HG03196 (cell line): ENCODE results near the gene CD19.
"Not testable (repeated sequence)": the region's sequence is repeated elsewhere in the genome, so short reads cannot be mapped to it uniquely, and the experiment has no call there.

Experiments
- ATAC-seq: cut with Tn5 transposase; IDR thresholded peaks from one replicate; pipeline ENCODE4 v1.9.1; 2021; ENCODE audit not compliant: unreplicated experiment

The CD19 gene

GRCh38 chr16:28905800-28906372, 25.9 kb upstream of the CD19 start:
- no peak for ATAC-seq

GRCh38 chr16:28910086-28911031, 21.4 kb upstream of the CD19 start:
- no peak for ATAC-seq

GRCh38 chr16:28912558-28912957, 19.2 kb upstream of the CD19 start:
- no peak for ATAC-seq

- no peak for ATAC-seq
Observed at GRCh38 chr16:28913946-28914724, 17.6 kb upstream of the CD19 start.

DNA sequence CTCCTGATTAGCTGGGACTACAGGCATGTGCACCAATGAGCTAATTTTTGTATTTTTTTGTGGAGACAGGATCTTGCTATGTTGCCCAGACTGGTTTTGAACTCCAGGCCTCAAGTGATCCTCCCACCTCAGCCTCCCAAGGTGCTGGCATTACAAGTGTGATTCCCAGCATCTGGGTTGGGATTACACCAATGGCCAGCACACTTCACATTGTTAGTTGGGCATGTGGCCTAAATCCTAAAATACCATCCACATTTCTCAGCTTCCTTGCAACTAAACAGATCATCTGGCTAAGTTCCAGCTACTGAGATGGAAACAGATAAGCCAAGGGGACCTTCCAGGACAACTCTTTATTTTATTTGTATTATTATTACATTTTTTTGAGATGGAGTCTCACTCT, 16.6 kb upstream of the CD19 start:
- ATAC-seq = no peak

DNA sequence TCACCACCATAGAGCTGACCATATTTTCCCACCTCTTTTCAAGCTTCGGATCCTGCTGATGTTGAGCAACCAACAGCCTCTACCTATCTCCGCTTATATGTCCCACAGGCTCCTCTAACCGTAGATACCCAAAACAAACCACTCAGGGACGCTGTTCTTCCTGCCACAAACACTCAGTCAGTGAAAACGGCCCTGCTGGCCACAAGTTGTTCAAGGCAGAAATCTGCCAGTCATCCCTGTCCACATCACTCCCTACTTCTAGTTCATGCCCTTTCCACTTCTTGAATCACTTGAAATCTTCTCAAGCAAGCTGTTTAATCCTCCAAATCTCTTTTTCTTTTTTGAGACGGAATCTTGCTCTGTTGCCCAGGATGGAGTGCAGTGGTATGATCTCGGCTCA, 14.7 kb upstream of the CD19 start:
- no peak for ATAC-seq

GRCh38 chr16:28918698-28919097, 13.1 kb upstream of the CD19 start:
- ATAC-seq = no peak

DNA sequence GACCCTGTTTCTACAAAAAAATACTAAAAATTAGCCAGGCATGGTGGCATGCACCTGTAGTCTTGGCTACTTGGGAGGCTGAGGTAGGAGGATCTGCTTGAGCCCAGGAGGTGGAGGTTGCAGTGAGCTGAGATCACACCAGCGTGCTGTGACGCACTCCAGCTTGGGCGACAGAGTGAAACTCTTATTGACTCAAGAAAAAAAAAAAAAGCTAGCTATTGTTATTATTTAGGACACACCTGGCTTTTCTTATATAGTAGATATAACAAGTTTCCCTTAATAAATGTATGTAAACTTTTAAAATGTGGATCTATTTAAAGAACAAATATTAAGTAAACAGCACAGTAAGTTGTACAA, 8.6 kb upstream of the CD19 start:
- ATAC-seq = no peak

DNA sequence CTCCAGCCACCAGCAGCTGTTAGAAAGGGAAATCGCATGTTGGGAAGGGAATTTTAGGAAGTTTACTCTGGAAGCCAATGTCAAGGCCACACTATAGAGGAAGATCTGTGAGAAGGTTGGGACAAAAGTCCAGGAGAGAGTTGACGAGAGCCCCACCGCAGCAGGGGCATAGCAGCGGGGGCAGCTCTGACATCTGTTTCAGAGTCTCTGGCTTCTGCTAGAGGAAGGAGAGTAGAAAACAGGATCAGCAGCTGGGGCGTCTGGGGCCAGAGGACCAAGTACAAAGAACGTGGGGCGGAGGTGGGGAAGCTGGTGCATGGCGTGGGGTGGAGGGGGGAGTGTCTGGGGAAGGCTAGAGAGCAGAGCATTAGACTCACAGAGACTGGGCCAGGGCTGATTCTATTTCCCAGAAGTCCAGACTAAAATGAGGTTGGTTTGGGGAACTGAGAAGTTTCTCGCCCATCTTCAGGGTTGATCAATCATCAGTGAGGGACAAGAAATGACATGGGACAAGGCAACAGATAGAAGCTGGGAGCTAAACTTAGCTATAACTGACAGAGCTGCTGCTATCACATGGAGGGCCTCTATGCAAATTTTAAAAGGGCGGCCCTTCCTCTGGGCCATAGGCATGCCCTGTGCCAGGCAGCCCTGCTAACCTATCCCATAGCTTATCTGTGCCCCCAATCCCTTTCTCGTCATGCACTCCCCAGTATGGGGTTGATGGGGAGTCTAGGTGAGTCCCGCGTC, 7.9 kb upstream of the CD19 start:
- peak; percentile 50 for ATAC-seq

- peak; percentile 4 for ATAC-seq
Observed at GRCh38 chr16:28924399-28924761, 7.4 kb upstream of the CD19 start.

DNA sequence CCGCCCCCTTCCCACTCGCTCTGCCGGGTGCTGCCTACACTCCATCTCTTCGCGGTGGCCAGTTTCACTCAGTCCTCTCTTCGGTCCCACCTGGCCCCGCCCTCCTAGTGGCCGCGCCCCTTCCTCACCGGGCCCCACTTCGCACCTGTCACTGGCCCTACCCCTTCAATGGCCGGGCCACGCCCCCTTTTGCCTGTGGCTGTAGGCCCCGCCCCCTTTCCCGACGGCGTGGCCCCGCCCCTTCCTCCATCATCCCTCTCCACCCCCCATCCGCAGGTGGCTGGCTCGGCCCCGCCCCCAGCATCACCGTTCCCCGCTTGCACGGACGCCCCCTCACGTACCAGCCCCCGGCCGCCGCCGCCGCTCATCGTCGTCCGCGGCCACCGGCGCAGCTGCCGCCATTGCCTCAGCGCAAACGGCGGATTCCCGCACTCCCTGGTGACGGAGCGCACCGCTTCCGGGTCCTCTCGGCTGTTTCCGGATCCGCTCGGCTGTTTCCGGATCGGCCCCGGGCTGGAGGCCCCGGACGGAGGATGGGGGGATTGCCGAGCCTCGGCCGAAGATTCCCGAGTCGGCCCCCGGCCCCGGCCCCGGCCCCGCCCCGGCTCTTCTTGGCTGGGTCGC, 6.9 kb upstream of the CD19 start, which contains the start of gene RABEP2:
RABEP2 (minus strand) TSS at position 477 of the 624 bp plus-strand sequence; CDS start at position 402, 75 bp downstream.
- peak; percentile 61 for ATAC-seq

DNA sequence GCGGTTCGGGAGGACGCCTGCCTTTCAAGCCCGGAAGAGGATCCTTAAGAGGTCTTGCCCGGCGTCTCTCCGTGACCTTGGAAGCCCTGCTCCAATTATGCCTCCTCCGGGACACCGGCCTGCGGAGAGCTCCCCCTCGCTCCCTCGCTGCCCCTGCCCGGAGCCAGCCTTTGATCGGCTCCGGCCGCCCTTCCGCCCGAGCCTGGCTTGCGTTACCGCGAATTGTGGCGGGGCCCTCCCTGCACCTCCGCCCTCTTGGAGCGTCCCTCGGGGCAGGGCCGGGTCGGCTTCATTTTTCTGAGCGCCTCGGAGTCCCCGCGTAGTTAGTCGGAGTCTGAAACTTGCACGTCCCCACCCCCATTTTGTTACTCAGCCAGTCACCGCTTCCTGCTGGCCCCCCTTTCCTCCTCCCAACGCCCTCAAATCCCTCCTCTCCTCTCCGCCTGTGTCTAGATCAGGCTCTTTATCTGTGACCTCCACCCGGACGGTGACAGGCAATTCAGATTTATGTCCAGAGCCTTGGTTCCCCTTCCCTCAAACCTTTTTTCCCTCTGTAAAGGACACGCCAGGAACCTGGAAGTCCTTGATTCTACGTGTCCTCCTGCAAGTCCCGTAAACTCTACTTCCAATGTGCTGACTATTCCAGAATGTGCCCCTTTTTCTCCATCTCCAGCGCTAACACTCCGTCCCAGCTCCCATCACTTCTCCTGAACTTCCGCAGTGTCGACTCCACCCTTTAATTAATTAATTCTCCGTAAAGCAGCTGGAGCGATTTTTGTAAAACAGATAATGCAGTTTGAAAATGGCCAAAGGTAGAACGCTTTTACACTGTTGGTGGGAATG, 6.2 kb upstream of the CD19 start:
- peak; percentile 34 for ATAC-seq

GRCh38 chr16:28926284-28926683, 5.5 kb upstream of the CD19 start:
- ATAC-seq = not testable (repeated sequence)

- ATAC-seq = no peak
Observed at GRCh38 chr16:28927815-28928214, 4.0 kb upstream of the CD19 start.

DNA sequence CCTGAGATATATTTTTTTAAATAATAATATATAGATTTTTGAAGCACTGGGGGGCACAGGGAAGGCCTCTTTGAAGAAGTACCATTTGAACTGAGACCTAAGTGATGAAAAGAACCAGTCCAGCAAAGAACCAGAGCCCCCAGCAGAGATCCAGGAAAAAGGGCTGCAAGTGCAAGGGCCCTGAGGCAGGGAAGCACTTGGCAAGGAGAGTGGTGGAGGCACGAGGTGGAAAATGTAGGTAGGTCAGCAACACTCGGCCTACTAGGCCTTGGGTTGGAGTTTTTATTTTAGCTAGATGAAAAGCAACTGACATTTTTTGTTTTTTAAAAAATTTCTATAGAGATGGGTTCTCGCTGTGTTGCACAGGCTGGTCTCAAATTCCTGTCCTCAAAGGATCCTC, 1.6 kb upstream of the CD19 start:
- ATAC-seq = no peak

- ATAC-seq = peak; percentile 64
Observed at GRCh38 chr16:28930652-28931051, 1.1 kb upstream of the CD19 start.

DNA sequence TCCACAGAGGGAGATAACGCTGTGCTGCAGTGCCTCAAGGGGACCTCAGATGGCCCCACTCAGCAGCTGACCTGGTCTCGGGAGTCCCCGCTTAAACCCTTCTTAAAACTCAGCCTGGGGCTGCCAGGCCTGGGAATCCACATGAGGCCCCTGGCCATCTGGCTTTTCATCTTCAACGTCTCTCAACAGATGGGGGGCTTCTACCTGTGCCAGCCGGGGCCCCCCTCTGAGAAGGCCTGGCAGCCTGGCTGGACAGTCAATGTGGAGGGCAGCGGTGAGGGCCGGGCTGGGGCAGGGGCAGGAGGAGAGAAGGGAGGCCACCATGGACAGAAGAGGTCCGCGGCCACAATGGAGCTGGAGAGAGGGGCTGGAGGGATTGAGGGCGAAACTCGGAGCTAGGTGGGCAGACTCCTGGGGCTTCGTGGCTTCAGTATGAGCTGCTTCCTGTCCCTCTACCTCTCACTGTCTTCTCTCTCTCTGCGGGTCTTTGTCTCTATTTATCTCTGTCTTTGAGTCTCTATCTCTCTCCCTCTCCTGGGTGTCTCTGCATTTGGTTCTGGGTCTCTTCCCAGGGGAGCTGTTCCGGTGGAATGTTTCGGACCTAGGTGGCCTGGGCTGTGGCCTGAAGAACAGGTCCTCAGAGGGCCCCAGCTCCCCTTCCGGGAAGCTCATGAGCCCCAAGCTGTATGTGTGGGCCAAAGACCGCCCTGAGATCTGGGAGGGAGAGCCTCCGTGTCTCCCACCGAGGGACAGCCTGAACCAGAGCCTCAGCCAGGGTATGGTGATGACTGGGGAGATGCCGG, 769 bp downstream of the CD19 start:
- ATAC-seq = no peak

DNA sequence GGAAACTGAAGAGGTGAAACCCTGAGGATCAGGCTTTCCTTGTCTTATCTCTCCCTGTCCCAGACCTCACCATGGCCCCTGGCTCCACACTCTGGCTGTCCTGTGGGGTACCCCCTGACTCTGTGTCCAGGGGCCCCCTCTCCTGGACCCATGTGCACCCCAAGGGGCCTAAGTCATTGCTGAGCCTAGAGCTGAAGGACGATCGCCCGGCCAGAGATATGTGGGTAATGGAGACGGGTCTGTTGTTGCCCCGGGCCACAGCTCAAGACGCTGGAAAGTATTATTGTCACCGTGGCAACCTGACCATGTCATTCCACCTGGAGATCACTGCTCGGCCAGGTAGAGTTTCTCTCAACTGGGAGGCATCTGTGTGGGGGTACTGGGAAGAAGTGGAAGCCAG, 1.4 kb downstream of the CD19 start:
- no peak for ATAC-seq

DNA sequence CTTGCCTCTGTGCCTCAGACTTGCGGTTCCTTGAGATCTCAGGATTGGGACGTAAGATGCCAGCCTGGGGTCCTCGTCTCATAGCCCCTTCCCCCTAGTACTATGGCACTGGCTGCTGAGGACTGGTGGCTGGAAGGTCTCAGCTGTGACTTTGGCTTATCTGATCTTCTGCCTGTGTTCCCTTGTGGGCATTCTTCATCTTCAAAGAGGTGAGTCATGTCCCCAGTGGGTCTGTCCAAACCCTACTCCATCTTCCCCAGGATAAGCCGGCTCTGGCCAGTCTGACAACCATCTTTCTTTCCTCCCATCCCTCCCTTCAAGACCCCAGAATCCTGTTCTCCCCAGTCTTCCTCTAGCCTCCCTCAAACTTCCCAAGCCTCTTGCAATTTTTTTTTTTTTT, 3.6 kb downstream of the CD19 start:
- ATAC-seq = no peak
